Naive thymus-derived CD8-positive, alpha-beta T cell (primary cell): ENCODE data around the gene MTARC2. TPM values are rescaled to one million over a fixed set of nuclear protein-coding genes. Genes with fewer than 3 reads are reported as not detected.
A peak's percentile ranks its signal among the peaks of the same experiment; 100 is the strongest.

Source experiments
- ATAC-seq, 2 donors: fragments of 150-1000 bp; cut with Tn5 transposase in 1 of 2; sonication (Bioruptor Pico), chemical (Tn5 transposase) in 1 of 2; 1 replicate in 1 of 2; 2 replicates in 1 of 2; pipeline ENCODE4 v1.10.0; 2021; ENCODE audit warnings: mild to moderate bottlenecking in 2 of 2, moderate library complexity in 2 of 2
- POLR2A ChIA-PET: fragments of 350-600 bp; sonication (Branson Sonifier 250); formaldehyde crosslinking; loops from one replicate; lab custom pipeline; 2021; ENCODE audit warnings: antibody characterized with exemption; lab: Charles Lee
- DNase-seq, 10 donors: peaks; one replicate each; pipeline versions ENCODE4 v3.0.0 to v3.0.0-alpha.2; 2020 to 2022
- H3K27ac Mint-ChIP-seq, 10 donors: one replicate each; pipeline ENCODE4 v1.8.0; 2020 to 2022; ENCODE audit warnings: mild to moderate bottlenecking in 10 of 10, mixed read lengths in 10 of 10, moderate library complexity in 4 of 10, inconsistent platforms in 1 of 10
- H3K27me3 Mint-ChIP-seq, 5 donors: one replicate each; pipeline ENCODE4 v1.8.0; 2021 to 2022; ENCODE audit warnings: mixed read lengths in 5 of 5
- H3K36me3 Mint-ChIP-seq, 3 donors: one replicate each; pipeline ENCODE4 v1.8.0; 2020 to 2022; ENCODE audit warnings: mixed read lengths in 3 of 3, mild to moderate bottlenecking in 2 of 3, inconsistent platforms in 1 of 3
- H3K4me1 Mint-ChIP-seq, 4 donors: one replicate each; pipeline ENCODE4 v1.8.0; 2021 to 2022; ENCODE audit warnings: mixed read lengths in 4 of 4
- H3K4me3 Mint-ChIP-seq, 10 donors: one replicate each; pipeline ENCODE4 v1.8.0; 2020 to 2022; ENCODE audit warnings: mild to moderate bottlenecking in 10 of 10, mixed read lengths in 10 of 10, moderate library complexity in 6 of 10, inconsistent platforms in 1 of 10
- H3K9me3 Mint-ChIP-seq, 9 donors: one replicate each; pipeline ENCODE4 v1.8.0; 2020 to 2022; ENCODE audit warnings: mixed read lengths in 9 of 9, mild to moderate bottlenecking in 3 of 9, inconsistent platforms in 1 of 9, moderate library complexity in 1 of 9
- polyA plus RNA-seq, 3 donors: library from polyadenylated mRNA; unstranded; fragments of 300-500 nt; fragmentation: Illumina TruSeq; gene quantifications; one replicate each; pipeline ENCODE4 v1.2.3, GENCODE V29; 2021
- total RNA-seq, 8 experiments: library from RNA in 2 of 8; stranded (reverse) in 2 of 8; gene quantifications; one replicate each; pipeline ENCODE4 v1.2.3 and lab custom pipeline; 2021 to 2026

Gene MTARC2
- total and polyA plus RNA-seq, 5 experiments from 2014 or later = not detected

DNA sequence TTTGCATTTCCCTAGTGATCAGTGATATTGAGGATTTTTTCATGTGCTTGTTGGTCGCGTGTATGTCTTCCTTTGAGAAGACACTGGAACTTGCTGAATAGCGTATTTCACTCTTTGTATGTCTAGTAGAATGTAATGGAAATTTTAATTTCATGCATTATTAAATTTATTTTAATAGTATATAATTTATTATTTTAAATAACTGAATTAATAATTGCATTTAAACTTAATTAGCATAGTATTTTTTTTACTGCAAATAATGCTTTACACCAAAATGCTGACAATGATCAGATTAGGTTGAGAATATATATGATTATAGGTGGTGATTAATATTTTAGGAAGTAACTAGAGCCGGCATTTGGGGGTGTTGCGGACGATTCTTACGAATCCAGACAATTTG is 28.1 kb downstream of the MTARC2 start:
- H3K36me3 Mint-ChIP-seq = no peaks in the 10 kb centered on the region
- POLR2A ChIA-PET = no interaction called here

DNA sequence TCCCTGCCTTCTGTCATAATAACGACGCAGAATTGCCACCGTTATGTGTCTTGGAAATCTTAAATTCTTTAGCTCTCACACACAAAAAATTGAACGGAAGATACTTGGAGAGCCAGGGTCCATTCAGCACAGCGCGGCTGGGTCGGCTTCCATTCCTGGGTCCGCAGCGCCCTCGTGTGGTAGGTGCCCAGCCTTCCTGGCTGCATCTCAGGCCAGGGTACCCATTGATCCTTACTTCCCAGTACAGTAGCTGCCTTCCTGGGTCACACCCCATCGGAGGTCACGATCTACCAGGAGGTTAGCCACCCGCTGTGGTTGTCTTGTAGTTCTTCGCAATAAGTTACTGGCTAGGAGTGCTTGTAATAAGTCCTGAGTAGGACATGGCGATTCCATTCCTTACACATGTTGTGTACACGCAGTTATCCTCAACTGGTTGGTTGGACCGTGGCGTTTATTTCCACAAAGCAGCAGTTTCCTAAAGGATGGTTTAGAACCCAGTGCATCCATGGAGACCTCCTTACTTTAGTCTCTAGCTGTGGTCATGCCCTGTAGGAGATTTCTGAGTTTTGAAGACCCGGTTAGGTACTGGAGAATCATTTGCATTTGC is 28.7 kb downstream of the MTARC2 start:
- ATAC-seq = peak; percentile 57 to 76
- DNase-seq = peak; percentile 14 to 75 (median 42)
- H3K36me3 Mint-ChIP-seq = no peaks in the 10 kb centered on the region
- H3K27ac Mint-ChIP-seq = no peak overlapping the region
- H3K4me1 Mint-ChIP-seq = peaks cover 0 to 2% (median 0%) of the 10 kb centered on the region in 4 donors
- H3K4me3 Mint-ChIP-seq = no peak overlapping the region
- H3K27me3 Mint-ChIP-seq = peaks cover 10 to 38% (median 19%) of the 10 kb centered on the region in 5 donors
- POLR2A ChIA-PET = no interaction called here
- H3K9me3 Mint-ChIP-seq = no peaks in the 10 kb centered on the region

More for the DNA sequence above, 28.1 kb downstream of the MTARC2 start:
- Mint-ChIP-seq H3K27me3 (peaks cover 10 to 32% (median 17%) of the 10 kb centered on the region in 5 donors), H3K4me1 (peaks cover 0 to 2% (median 0%) of the 10 kb centered on the region in 4 donors), H3K27ac (no peak overlapping the region), H3K9me3 (no peaks in the 10 kb centered on the region), H3K4me3 (no peak overlapping the region)
- ATAC-seq (no peak), DNase-seq (no peak)

DNA sequence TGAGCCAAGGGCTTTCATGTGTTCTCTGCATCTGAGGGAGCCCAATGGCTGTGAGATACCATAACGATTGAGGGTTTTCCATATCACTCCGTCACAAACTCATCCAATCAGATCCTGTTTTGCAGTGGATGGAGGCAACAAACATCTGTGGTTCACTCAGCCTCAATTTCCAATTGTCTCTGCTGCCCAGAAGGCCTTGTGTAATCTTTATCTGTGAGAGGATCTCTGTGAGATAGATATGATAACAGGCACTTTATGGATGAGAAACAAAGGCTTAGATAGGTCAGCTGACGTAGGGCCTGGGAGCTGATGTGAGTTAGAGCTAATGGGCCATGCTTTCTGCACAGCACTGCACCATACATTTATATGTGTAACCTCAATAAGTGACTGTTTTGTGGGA is 35.3 kb downstream of the MTARC2 start:
- Mint-ChIP-seq H3K9me3 (no peaks in the 10 kb centered on the region), H3K27ac (no peak overlapping the region), H3K27me3 (peaks cover 25 to 51% (median 39%) of the 10 kb centered on the region in 5 donors), H3K36me3 (no peaks in the 10 kb centered on the region), H3K4me3 (no peak overlapping the region), H3K4me1 (peaks cover 0 to 6% (median 1%) of the 10 kb centered on the region in 4 donors)
- DNase-seq (no peak), ATAC-seq (no peak)
- POLR2A ChIA-PET = no interaction called here

DNA sequence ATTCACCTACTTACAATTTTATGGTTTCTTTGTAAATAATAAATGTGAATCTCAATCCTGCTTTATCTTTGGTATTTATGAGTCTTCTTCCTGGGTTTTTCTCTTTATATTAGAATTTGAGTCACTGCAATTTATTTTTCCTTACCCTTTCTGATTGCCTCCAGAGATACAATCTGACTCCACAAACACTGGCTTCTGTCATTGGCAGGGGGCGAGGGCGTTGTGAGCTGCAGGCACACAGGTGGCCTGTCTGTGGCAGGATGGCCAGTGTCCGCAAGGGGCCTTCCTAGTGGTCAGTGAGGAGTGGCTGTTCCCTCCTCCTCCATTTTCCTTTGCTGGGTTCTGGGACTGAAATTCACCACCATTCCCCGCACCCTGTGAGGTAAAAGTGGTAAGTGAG is 36.6 kb downstream of the MTARC2 start:
- POLR2A ChIA-PET = no interaction called here
- ATAC-seq = no peak
- H3K4me3 Mint-ChIP-seq = no peak overlapping the region
- no peak for DNase-seq
- no peak overlapping the region for H3K27ac Mint-ChIP-seq
- H3K36me3 Mint-ChIP-seq = no peaks in the 10 kb centered on the region
- H3K27me3 Mint-ChIP-seq = peaks cover 25 to 51% (median 45%) of the 10 kb centered on the region in 5 donors
- peaks cover 0 to 6% (median 1%) of the 10 kb centered on the region in 4 donors for H3K4me1 Mint-ChIP-seq
- no peaks in the 10 kb centered on the region for H3K9me3 Mint-ChIP-seq

DNA sequence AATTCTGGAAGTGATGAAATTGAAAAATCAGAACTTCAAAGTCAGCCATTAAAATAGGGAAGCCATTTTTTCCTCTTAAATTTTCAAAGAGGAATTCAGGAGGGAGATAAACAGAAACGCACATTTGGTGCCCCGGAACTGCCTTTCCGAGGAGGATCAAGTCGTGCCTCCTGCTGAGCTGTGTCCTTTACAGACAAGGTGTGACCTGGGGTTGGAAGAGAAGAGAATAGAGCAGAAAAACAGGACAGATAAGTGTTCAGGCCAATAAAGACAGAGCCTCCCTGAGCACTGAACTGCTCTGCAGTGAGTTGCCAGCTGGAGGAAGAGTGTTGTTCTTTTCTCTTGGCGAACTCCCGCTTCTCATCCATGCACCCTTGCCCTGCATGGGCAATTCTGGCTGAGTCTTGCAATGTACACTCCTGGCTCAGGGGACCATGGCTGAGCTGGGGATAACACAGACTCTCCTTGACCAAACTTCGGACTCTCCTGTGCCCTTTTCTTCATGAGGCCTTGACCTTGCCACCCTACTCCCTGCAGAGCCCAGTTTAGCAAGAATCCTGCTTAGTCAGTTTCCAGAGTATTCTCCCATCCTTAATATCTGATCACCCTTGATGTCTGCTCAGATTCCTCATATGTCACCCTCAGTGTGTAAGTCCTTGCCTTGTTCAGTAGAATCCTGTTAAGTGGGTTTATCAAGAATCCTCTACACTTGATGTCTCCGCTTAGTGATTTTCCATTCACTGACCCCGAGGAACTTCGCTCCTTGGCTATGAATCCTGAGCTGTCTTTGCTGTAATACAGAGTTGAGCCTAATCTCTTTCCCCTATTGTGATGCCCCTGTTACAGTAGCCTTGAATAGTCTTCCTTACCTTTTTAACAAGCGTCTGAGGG is 37.3 kb downstream of the MTARC2 start:
- no peaks in the 10 kb centered on the region for H3K9me3 Mint-ChIP-seq
- POLR2A ChIA-PET = no interaction called here

DNA sequence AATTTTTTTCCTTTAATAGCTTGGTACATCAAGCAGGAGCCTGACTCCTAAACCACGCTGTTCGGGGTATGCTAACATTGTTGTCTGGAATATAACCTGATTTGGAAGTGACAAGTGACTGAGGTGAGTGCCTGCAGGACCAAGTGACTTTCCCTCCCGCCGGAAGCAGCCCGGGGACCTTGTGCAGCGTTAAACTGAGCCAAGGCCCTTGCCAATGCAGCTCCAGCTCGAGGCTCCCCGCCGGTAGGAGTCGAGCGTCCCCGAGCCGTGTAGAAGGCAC is 37.9 kb downstream of the MTARC2 start:
- no peaks in the 10 kb centered on the region for H3K36me3 Mint-ChIP-seq
- no peak overlapping the region for H3K27ac Mint-ChIP-seq
- no peaks in the 10 kb centered on the region for H3K9me3 Mint-ChIP-seq
- DNase-seq (no peak), ATAC-seq (no peak)
- POLR2A ChIA-PET = no interaction called here
- H3K4me3 Mint-ChIP-seq = peak overlapping the region in 3 of 10 donors; percentile 8 to 37 (median 14)
- H3K4me1 Mint-ChIP-seq = peaks cover 0 to 6% (median 1%) of the 10 kb centered on the region in 4 donors
- H3K27me3 Mint-ChIP-seq = peaks cover 25 to 51% (median 45%) of the 10 kb centered on the region in 5 donors

More for the DNA sequence above, 37.3 kb downstream of the MTARC2 start:
- Mint-ChIP-seq H3K27ac (peak overlapping the region in 1 of 10 donors; percentile 2), H3K4me1 (peaks cover 0 to 6% (median 1%) of the 10 kb centered on the region in 4 donors), H3K36me3 (no peaks in the 10 kb centered on the region), H3K27me3 (peaks cover 25 to 51% (median 45%) of the 10 kb centered on the region in 5 donors), H3K4me3 (peak overlapping the region in 3 of 10 donors; percentile 8 to 37 (median 14))
- no peak for DNase-seq
- ATAC-seq = no peak

DNA sequence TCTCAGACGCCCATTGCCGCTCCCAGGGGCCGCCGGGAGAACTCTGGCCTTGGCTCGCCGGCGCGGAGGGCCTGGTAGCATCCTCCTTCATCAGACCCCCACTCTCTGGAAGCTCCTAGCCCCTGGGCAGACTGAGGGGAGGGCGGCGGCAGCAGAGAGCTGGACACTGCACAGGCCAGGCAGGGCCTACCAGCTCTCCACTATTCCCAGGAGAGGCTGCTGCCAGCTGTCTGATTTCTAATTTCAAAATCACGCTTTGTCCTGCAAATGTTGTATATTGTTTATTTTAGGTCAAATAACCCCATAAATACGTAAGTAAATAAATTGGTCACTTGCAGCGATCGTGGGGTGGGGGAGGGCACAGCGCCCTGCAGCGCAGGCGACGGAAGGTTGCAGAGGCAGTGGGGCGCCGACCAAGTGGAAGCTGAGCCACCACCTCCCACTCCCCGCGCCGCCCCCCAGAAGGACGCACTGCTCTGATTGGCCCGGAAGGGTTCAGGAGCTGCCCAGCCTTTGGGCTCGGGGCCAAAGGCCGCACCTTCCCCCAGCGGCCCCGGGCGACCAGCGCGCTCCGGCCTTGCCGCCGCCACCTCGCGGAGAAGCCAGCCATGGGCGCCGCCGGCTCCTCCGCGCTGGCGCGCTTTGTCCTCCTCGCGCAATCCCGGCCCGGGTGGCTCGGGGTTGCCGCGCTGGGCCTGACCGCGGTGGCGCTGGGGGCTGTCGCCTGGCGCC is 38.4 kb downstream of the MTARC2 start, which contains the start of gene MTARC1:
Gene MTARC1 (plus strand): TSS at position 577 of the 732 bp plus-strand sequence. CDS start 32 bp downstream, at position 609.
- Mint-ChIP-seq H3K4me3 (peak within 1 kb of the TSS in 5 of 10 donors; percentile 14 to 67 (median 26)), H3K36me3 (no peaks in the 10 kb centered on the region), H3K9me3 (no peaks in the 10 kb centered on the region), H3K4me1 (peaks cover 0 to 6% (median 1%) of the 10 kb centered on the region in 4 donors), H3K27me3 (peaks cover 25 to 48% (median 45%) of the 10 kb centered on the region in 5 donors), H3K27ac (peak within 1 kb of the TSS in 1 of 10 donors; percentile 2)
- POLR2A ChIA-PET = no interaction called here
- ATAC-seq = peak in 1 of 2 donors; percentile 33
- no peak for DNase-seq

DNA sequence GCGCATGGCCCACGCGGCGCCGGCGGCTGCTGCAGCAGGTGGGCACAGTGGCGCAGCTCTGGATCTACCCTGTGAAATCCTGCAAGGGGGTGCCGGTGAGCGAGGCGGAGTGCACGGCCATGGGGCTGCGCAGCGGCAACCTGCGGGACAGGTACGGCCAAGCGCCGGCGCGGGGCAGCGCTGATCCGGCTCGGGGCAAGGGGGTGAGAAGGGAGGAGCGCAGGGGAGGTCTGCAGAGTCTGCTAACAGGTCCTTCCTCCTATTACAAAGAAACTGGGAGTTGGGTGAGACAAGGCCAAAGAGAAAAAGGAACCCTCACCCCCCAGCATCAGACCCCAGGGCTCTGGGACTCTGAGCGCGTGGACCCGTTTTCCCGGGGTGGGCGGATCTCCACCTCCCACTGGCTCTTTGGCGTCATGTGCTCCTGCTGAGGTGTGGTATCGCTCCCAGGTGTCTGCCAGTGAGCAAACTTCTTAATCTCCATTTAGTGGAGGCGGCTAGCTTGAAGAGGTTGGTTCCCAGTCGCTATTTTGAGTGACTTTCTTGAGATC is 39.0 kb downstream of the MTARC2 start:
- no peak overlapping the region for H3K27ac Mint-ChIP-seq
- DNase-seq (no peak), ATAC-seq (no peak)
- POLR2A ChIA-PET = no interaction called here
- H3K4me1 Mint-ChIP-seq = peaks cover 0 to 8% (median 1%) of the 10 kb centered on the region in 4 donors
- no peaks in the 10 kb centered on the region for H3K36me3 Mint-ChIP-seq
- H3K27me3 Mint-ChIP-seq = peaks cover 21 to 47% (median 41%) of the 10 kb centered on the region in 5 donors
- peak overlapping the region in 4 of 10 donors; percentile 25 to 67 (median 32) for H3K4me3 Mint-ChIP-seq
- no peaks in the 10 kb centered on the region for H3K9me3 Mint-ChIP-seq

DNA sequence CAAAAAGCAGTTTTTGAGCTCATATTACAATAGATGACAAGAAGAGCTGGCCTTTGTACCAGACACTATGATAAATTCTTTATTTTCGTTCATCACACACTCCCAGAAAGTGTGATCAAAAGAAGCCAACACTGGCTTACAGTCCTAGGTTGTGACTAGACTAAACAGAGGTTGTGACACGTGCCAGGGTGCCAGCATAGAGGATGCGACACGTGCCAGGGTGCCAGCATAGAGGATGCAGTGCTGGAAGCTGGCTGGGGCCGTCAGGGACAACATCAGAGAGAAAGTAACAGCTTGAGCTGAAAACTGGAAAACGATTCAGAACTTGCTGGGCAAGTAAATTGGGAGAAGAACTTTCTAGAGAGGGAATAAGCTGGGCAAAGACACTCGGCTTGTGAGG is 40.8 kb downstream of the MTARC2 start:
- no peaks in the 10 kb centered on the region for H3K9me3 Mint-ChIP-seq
- POLR2A ChIA-PET = no interaction called here

DNA sequence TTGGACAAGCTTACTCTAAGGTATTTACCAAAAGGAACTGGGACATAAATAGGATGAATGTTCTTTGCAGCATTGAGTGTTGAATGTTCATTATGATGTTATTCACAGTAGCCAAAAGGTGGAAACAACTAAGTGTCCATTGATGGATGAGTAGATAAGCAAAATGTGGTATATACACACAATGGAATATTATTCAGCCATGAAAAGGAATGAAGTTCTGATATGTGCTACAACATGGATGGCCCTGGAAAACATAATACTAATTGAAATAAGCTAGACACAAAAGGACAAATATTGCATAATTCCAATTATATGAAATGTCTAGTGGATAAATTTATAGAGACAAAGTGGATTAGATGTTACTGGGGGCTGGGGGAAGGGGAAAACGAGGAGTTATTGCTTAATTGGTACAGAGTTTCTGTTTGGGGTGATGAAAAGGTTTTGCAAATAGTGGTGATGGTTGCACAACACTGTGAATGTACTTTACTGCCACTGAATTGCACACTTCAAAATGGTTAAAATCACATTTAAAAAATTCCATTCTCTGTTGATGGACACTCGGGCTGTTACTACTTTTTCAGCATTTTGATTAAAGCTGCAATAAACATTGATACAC is 41.5 kb downstream of the MTARC2 start:
- Mint-ChIP-seq H3K9me3 (no peaks in the 10 kb centered on the region), H3K36me3 (no peaks in the 10 kb centered on the region), H3K4me3 (no peak overlapping the region), H3K4me1 (peaks cover 0 to 8% (median 1%) of the 10 kb centered on the region in 4 donors), H3K27ac (no peak overlapping the region), H3K27me3 (peaks cover 13 to 35% (median 24%) of the 10 kb centered on the region in 5 donors)
- DNase-seq (no peak), ATAC-seq (no peak)
- POLR2A ChIA-PET = no interaction called here

More for the DNA sequence above, 40.8 kb downstream of the MTARC2 start:
- H3K4me1 Mint-ChIP-seq = peaks cover 0 to 8% (median 1%) of the 10 kb centered on the region in 4 donors
- H3K27me3 Mint-ChIP-seq = peaks cover 17 to 39% (median 27%) of the 10 kb centered on the region in 5 donors
- H3K4me3 Mint-ChIP-seq = no peak overlapping the region
- no peaks in the 10 kb centered on the region for H3K36me3 Mint-ChIP-seq
- no peak for ATAC-seq
- no peak for DNase-seq
- H3K27ac Mint-ChIP-seq = no peak overlapping the region

DNA sequence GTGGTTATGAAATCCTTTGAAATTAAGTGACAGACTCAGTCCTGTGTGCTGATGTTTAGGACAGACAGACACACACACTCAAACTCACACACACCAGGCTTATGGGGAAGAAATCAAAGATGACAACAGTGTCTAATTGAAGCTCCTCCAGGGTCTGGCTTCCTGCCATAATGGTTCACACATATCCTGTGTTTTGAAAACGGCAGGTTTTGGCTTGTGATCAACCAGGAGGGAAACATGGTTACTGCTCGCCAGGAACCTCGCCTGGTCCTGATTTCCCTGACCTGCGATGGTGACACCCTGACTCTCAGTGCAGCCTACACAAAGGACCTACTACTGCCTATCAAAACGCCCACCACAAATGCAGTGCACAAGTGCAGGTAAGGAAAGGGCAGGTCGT is 43.2 kb downstream of the MTARC2 start:
- POLR2A ChIA-PET = no interaction called here
- peaks cover 0 to 4% (median 0%) of the 10 kb centered on the region in 4 donors for H3K4me1 Mint-ChIP-seq
- DNase-seq (no peak), ATAC-seq (no peak)
- H3K27me3 Mint-ChIP-seq = peaks cover 0 to 19% (median 14%) of the 10 kb centered on the region in 5 donors
- H3K4me3 Mint-ChIP-seq = no peak overlapping the region
- no peaks in the 10 kb centered on the region for H3K36me3 Mint-ChIP-seq
- no peak overlapping the region for H3K27ac Mint-ChIP-seq
- no peaks in the 10 kb centered on the region for H3K9me3 Mint-ChIP-seq

DNA sequence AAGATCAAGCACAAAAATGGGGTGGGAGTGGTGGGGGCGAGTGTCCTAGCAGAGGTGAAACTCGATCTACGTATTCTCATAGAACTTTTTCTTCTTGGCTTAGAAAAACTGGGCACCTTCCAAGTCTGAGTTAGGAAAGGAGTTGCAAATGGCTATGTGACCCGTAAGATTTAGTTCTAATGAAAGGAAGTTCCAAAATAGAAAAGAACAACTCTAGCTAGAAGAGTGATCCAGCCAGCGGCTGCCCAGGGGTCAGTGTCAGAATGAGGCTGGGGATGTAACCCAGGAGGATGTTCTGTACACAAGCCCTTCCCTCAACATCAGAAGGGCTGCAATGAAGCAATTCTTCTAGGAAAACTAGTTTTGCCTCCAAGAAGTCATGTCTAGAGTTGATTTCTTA is 43.8 kb downstream of the MTARC2 start:
- no peak overlapping the region for H3K4me3 Mint-ChIP-seq
- no peaks in the 10 kb centered on the region for H3K9me3 Mint-ChIP-seq
- no peak overlapping the region for H3K27ac Mint-ChIP-seq
- no peak for DNase-seq
- H3K4me1 Mint-ChIP-seq = peaks cover 0 to 4% (median 0%) of the 10 kb centered on the region in 4 donors
- peaks cover 0 to 16% (median 14%) of the 10 kb centered on the region in 5 donors for H3K27me3 Mint-ChIP-seq
- POLR2A ChIA-PET = no interaction called here
- H3K36me3 Mint-ChIP-seq = no peaks in the 10 kb centered on the region
- no peak for ATAC-seq
